Ammon's horn (tissue), 1 donor: ENCODE results near the gene TOM1L2.
"Not testable (repeated sequence)": the region's sequence is repeated elsewhere in the genome, so short reads cannot be mapped to it uniquely, and the experiment has no call there.

ENCODE experiments used
- DNase-seq: peaks from one replicate; pipeline ENCODE4 v3.0.0-alpha.2; 2016; ENCODE audit warnings: low spot score

TOM1L2 gene

DNA sequence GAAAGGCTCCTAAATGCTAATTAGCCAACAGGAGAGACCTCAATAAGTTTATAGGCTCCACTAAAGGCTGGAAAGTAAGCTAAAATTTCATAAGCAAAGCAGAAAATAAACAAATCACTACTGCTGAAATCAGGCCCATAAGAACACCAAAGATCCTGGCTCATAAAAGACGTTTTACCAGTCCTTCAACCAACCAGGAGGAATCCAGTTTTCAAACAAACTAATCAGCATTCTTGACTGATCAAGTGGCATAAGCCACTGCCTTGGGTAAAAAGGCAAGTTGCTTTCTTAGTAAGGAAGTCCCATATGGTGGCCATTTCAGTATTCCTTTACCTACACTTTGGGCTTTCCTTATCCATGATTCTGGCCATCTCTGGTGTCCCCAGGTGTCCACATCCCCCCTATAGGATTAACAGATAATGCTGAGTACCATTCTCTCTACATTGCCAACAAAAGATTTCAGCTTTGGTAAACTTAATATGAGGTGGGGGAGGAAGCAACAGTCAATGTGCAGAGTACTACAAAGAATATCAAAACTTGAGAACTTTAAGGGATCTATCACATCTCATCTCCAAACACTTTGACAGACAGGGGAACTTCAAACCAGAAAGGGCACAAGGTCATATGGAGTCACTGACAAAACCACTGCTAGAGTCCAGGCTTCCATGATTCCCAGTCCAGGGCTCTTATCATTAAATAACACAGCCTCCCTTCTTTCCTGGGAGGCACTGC, 1.3 kb downstream of the TOM1L2 start:
- DNase-seq = no peak

DNA sequence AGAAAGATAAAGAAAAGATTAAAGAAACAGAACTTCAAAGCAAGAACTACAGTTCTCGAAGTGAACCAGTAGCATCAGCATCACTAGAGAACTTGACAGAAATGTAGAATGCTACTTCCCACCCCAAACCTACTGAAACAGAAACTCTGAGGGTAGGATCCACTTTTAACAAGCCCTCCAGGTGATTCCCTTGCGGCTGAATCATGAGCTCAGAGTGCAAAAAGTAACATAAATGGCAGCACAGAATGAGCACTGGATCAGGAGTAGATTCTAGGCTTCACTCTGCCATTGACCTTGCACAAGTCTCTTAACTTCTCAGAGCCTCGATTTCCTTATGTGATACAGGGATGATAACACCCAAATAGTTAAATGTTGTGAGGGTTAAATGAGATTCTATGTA, 5.8 kb downstream of the TOM1L2 start:
- no peak for DNase-seq

GRCh38 chr17:17965152-17965721, 7.0 kb downstream of the TOM1L2 start:
- no peak for DNase-seq

GRCh38 chr17:17964710-17965109, 7.5 kb downstream of the TOM1L2 start:
- no peak for DNase-seq

GRCh38 chr17:17963694-17964436, 8.3 kb downstream of the TOM1L2 start:
- DNase-seq = no peak

- DNase-seq = peak; percentile 52
Measured at GRCh38 chr17:17963066-17963465, 9.1 kb downstream of the TOM1L2 start.

- DNase-seq = no peak
Measured at GRCh38 chr17:17960500-17961030, 11.6 kb downstream of the TOM1L2 start.

GRCh38 chr17:17959520-17960361, 12.5 kb downstream of the TOM1L2 start:
- DNase-seq = no peak

DNA sequence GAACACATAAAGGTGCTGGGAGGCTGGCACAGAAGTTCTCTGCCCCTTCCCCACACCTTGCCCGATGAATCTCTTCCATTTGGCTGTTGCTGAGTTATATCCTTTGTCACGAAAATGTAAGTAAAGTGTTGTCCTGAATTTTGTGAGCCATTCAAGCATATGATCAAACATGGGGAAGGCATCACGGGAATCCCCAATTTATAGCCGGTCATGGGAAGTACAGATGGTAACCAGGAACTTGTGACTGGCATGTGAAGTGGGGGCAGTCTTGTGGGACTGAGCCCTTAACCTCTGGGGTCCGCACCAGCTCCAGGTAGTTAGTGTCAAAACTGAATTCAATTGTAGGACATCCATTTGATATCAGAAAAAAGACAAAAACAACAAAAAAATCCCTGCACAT, 13.2 kb downstream of the TOM1L2 start:
- DNase-seq = no peak

GRCh38 chr17:17957584-17957916, 14.7 kb downstream of the TOM1L2 start:
- no peak for DNase-seq

DNA sequence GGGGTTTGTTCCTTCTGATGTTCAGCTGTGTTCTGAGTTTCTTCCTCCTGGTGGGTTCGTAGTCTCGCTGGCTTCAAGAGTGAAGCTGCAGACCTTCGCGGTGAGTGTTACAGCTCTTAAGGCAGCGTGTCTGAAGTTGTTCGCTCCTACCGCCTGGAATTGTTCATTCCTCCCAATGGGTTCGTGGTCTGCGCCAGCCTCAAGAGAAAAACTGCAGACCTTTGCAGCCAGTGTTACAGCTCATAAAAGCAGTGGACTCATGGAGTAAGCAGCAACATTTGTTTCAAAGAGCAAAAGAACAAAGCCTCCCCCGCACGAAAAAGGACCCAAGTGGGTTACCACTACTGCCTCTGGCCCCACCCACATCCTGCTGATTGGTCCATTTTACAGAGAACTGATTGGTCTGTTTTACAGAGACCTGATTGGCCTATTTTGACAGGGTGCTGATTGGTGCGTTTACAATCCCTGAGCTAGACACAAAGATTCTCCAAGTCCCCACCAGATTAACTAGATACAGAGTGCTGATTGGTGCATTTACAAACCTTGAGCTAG, 16.3 kb downstream of the TOM1L2 start:
- DNase-seq = not testable (repeated sequence)

GRCh38 chr17:17954079-17954478, 18.1 kb downstream of the TOM1L2 start:
- DNase-seq = no peak

DNA sequence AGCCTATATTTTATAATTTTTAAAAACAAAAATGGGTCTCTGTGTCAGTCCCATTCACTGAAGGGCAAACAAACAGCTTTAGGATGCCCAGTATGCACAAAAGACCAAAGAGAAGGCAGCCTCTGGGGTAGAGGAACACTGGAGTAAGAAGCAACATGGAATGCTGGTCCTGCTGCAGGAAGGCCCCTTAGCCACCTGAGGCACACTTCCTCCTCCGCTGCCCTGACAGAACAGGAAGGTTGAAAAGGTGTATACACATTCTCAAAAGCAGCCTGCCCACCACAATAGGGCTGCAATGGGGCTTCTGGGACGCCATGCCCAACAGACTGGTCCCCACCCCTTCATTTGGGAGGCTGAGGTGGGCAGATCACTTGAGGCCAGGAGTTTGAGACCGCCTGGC, 19.5 kb downstream of the TOM1L2 start:
- DNase-seq = no peak

DNA sequence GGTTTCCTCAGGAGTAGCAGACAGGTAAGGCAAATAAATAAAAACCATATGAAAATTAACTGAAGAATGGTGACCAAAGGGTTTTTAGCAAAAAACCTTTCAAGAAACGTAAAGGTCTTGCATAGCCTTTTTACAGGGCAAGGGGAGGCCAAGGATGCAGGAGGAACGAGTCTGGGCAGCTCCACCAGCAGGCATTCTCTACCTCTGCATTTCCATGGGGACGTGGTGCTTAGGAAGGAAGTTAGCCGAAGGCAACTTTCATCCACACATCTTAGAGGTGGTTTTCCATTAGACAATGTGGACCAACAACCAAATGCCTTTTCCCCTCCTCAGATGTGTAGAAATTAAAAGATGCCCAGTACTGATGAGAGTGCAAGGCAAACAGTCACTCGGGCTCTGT, 20.7 kb downstream of the TOM1L2 start:
- DNase-seq = no peak

DNA sequence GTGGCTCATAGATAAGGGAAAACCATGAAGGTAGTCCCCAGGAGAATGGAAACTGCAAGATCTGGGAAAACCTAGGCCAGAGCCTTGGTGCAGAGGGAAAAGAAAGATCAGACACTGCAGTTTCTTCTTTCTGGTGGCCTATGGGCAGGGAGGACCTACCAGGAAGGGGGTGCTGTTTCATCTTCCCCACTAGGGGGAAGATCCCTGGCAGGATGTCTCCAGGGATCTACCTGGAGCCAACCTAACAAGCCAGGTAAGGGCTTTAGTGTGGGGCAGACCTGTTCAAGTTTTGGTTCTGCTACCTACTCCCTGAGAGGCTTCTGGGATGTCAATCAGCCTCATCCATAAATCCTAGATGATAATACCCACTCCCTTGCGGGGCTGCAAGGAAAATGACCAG, 21.4 kb downstream of the TOM1L2 start:
- DNase-seq = no peak

DNA sequence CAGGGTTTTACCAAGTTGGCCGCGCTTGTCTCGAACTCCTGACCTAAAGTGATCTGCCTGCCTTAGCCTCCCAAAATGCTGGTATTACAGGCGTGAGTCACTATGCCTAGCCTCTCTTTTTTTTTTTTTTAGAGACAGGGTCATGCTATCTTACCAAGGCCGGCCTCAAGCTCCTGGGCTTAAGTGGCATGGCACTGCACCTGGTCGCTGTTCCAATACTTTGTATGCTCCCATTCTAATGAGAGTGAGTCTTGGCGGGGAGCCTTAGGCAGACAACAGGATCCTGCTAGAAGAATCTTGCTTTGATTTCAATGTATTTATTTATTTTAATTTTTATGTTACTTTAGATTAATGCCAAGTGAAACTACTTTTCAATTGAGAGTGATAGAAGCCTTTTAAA, 21.9 kb downstream of the TOM1L2 start:
- DNase-seq = no peak

DNA sequence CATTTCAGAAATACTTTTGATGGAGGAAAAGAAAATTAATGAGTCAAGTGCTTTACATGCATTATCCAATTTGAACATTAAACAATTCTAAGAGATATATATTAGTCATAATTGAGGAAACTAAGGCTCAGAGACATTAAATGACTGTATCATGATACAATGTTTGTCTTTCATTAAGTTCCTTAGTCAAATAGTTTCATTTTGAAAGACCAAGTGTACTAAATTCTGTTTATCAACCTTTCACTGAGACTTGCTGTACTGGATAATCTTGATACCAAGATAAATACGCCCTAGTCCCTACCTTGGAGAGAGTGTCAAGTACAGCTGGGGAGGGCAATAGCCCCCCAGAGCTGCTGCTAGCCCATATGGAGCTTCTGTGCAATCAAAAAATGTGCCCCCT, 24.2 kb downstream of the TOM1L2 start:
- no peak for DNase-seq

DNA sequence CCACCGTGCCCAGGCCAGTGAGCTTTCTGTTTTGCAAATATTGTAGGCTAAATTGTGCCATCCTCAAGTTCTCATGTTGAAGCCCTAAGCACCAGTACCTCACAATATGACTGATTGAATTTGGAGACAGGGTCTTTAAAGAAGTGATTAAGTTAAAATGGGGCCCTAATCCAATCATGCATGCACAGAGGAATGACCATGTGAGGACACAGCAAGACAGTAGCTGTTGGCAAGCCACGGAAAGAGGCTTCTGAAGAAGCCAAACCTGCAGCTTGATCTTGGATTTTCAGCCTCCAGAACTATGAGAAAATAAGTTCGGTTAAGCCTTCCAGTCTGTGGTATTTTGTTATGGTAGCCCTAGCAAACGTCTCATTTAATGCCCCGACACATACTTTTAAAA, 24.9 kb downstream of the TOM1L2 start:
- DNase-seq = no peak

- no peak for DNase-seq
Measured at GRCh38 chr17:17946093-17946492, 26.1 kb downstream of the TOM1L2 start.

GRCh38 chr17:17944743-17945142, 27.5 kb downstream of the TOM1L2 start:
- no peak for DNase-seq

DNA sequence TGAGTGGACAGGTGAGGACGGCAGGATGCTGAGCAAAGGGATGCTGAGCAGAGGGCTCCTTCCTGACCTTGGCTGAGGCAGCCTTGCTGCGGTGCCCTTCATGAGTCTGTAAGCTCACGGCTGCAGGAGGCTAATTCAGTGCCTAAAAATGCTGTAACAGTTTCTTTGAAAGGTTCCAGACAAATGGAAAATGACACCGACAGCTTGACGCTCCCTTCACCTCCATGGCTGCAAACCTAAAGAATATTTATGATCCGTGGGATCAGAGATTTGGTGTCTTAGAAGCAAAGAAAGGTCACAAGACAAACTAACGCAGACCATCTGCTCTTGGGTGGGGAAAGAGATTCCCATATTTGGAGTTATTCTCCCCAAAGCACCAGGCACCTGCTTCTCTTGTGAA, 28.0 kb downstream of the TOM1L2 start:
- no peak for DNase-seq
